Measurements from ENCODE around the gene ANTXRL. TPM values are rescaled to one million over a fixed set of nuclear protein-coding genes. Genes with fewer than 3 reads are reported as not detected.

The ANTXRL gene
- total RNA-seq, 1 experiment from 2014 or later, result not detected

DNA sequence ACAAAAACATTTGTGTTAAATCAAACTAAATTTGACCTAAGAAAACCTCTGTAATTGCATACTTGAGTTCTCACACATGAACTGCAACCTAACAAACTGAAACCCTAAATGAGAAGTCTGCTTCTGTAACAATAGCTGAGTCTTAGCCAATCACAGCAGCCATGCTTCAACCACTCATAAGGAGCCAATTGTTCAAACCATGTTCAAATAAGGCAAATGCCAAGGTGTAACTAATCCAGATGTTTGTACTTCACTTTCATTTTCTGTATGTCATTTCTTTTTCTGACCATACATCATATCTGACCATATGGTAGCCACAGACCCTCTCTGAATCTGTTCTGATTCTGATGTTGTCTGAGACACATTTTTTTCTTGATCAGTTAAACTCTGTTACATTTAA, 47.5 kb upstream of the ANTXRL start:
- Histone ChIP-seq H3K79me2 (ENCODE audit: low read length) (no peaks in the 10 kb centered on the region), H2AFZ (ENCODE audit: low read length) (no peak overlapping the region), H3K27ac (ENCODE audit: low read length) (no peak overlapping the region), H3K4me1 (ENCODE audit: insufficient read depth, low read length) (no peaks in the 10 kb centered on the region), H4K20me1 (ENCODE audit: low read length) (no peaks in the 10 kb centered on the region), H3K9me3 (ENCODE audit: low read length) (no peaks in the 10 kb centered on the region), H3K27me3 (ENCODE audit: low read length) (peaks cover 4% of the 10 kb centered on the region; the same call in 1 of the 2 replicates), H3K4me3 (ENCODE audit: low read length) (no peak overlapping the region), H3K36me3 (ENCODE audit: low read depth, low read length) (no peaks in the 10 kb centered on the region), H3K9ac (ENCODE audit: low read length) (no peak overlapping the region), H3F3A (ENCODE audit: low read length, unreplicated experiment) (no peaks in the 10 kb centered on the region), H3K9me2 (replicated peaks; ENCODE audit: low read length) (no peaks in the 10 kb centered on the region), H3K4me2 (ENCODE audit: low read length) (no peak overlapping the region)
- TF ChIP-seq, protein P1, sequence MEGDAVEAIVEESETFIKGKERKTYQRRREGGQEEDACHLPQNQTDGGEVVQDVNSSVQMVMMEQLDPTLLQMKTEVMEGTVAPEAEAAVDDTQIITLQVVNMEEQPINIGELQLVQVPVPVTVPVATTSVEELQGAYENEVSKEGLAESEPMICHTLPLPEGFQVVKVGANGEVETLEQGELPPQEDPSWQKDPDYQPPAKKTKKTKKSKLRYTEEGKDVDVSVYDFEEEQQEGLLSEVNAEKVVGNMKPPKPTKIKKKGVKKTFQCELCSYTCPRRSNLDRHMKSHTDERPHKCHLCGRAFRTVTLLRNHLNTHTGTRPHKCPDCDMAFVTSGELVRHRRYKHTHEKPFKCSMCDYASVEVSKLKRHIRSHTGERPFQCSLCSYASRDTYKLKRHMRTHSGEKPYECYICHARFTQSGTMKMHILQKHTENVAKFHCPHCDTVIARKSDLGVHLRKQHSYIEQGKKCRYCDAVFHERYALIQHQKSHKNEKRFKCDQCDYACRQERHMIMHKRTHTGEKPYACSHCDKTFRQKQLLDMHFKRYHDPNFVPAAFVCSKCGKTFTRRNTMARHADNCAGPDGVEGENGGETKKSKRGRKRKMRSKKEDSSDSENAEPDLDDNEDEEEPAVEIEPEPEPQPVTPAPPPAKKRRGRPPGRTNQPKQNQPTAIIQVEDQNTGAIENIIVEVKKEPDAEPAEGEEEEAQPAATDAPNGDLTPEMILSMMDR (conservative IDR thresholded peaks at IDR 0.05; ENCODE audit: low read depth, low read length), result no peak
- TF ChIP-seq EZH2 (IDR thresholded peaks at IDR 0.05; ENCODE audit: low read length, unreplicated experiment) (no peak), EZH2phosphoT487 (IDR thresholded peaks at IDR 0.05; ENCODE audit: borderline replicate concordance, low read length) (no peak)
- CTCF ChIA-PET, result no interaction called here
- POLR2A ChIA-PET (ENCODE audit: unreplicated experiment), result no interaction called here
- intact Hi-C loops (cut with micrococcal nuclease), result no loop called here
- BruUV-seq (replicated peaks), result no TSS peak
- ATAC-seq (no peak), DNase-seq (no peak)

DNA sequence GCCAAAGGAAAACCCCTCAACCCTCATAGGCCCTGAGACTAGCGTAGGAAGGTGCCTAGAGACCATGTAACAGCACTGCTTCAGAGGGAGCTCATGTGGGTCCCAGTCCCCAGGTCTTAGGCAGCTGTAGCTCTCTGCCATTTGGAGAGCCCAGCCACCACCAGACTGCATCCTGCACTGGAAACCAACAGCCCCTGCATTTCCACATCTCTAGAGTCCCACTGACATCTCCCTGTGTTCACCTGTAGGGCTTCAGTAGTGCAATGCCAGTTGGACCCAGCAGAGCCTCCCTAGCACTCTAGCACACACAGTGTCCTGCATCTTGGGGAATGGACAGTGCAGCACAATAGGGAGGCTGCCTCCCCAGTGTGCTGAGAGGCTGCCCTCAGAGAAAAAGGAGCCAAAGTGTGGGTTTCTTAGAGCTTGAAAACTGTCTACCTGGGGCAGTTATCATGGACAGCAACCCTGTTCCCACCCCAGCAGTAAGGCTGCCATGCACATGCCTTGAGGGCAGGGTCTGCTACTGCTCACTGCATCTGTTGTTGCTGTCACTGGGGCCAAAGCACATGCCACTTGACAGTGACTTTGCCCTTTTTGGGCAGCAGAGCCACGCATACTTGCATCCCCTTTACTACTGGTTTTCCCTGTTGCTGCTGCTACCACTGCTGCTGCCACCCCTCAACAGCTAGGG, 46.7 kb upstream of the ANTXRL start:
- intact Hi-C loops (cut with micrococcal nuclease), result no loop called here
- POLR2A ChIA-PET (ENCODE audit: unreplicated experiment), result no interaction called here
- Histone ChIP-seq H3K4me3 (ENCODE audit: low read length) (no peak overlapping the region), H3K27ac (ENCODE audit: low read length) (no peak overlapping the region), H3K9me3 (ENCODE audit: low read length) (no peaks in the 10 kb centered on the region), H3K9me2 (replicated peaks; ENCODE audit: low read length) (no peaks in the 10 kb centered on the region), H3K4me2 (ENCODE audit: low read length) (no peak overlapping the region), H4K20me1 (ENCODE audit: low read length) (no peaks in the 10 kb centered on the region), H3F3A (ENCODE audit: low read length, unreplicated experiment) (no peaks in the 10 kb centered on the region), H3K4me1 (ENCODE audit: insufficient read depth, low read length) (no peaks in the 10 kb centered on the region), H3K27me3 (ENCODE audit: low read length) (peaks cover 4% of the 10 kb centered on the region; the same call in 1 of the 2 replicates), H3K36me3 (ENCODE audit: low read depth, low read length) (no peaks in the 10 kb centered on the region), H2AFZ (ENCODE audit: low read length) (no peak overlapping the region), H3K79me2 (ENCODE audit: low read length) (no peaks in the 10 kb centered on the region), H3K9ac (ENCODE audit: low read length) (no peak overlapping the region)
- no peak for DNase-seq
- BruUV-seq (replicated peaks), result no TSS peak
- CTCF ChIA-PET, result no interaction called here
- no peak for TF ChIP-seq EZH2phosphoT487 (IDR thresholded peaks at IDR 0.05; ENCODE audit: borderline replicate concordance, low read length)
- no peak for TF ChIP-seq EZH2 (IDR thresholded peaks at IDR 0.05; ENCODE audit: low read length, unreplicated experiment)
- TF ChIP-seq, protein P1 (conservative IDR thresholded peaks at IDR 0.05; ENCODE audit: low read depth, low read length), result no peak
- no peak for ATAC-seq

Measured in PC-3 (cell line).